HG02852 (cell line): ENCODE measurements around the gene GPR179.
A peak's percentile ranks its signal among the peaks of the same experiment; 100 is the strongest.

Experiments used
- ATAC-seq: cut with Tn5 transposase; IDR thresholded peaks from one replicate; pipeline ENCODE4 v1.9.1; 2021; ENCODE audit warnings: mild to moderate bottlenecking, moderate library complexity; ENCODE audit not compliant: unreplicated experiment

The GPR179 gene

GRCh38 chr17:38343608-38344419, at the start of gene GPR179:
TSS of gene GPR179 (minus strand) at chr17:38343956. CDS start at chr17:38343789, 167 bp downstream.
- ATAC-seq, result no peak

- no peak for ATAC-seq
These were observed 35.7 kb upstream of the GPR179 start for GRCh38 chr17:38379448-38379847.

- ATAC-seq, result no peak
These were observed 25.5 kb upstream of the GPR179 start for GRCh38 chr17:38369124-38369886.

- no peak for ATAC-seq
These were observed 21.0 kb upstream of the GPR179 start for GRCh38 chr17:38364741-38365140.

GRCh38 chr17:38363016-38363415, 19.3 kb upstream of the GPR179 start:
- no peak for ATAC-seq

- ATAC-seq, result no peak
These were observed 18.1 kb upstream of the GPR179 start for GRCh38 chr17:38361694-38362465.

- no peak for ATAC-seq
These were observed 15.1 kb upstream of the GPR179 start for GRCh38 chr17:38358586-38359513.

GRCh38 chr17:38357486-38358123, 13.8 kb upstream of the GPR179 start:
- ATAC-seq, result no peak

- ATAC-seq, result no peak
These were observed 11.5 kb upstream of the GPR179 start for GRCh38 chr17:38355251-38355650.

- no peak for ATAC-seq
These were observed 10.7 kb upstream of the GPR179 start for GRCh38 chr17:38354466-38354865.

- no peak for ATAC-seq
These were observed 9.9 kb upstream of the GPR179 start for GRCh38 chr17:38353668-38354067.

GRCh38 chr17:38353086-38353604, 9.4 kb upstream of the GPR179 start:
- ATAC-seq, result no peak

GRCh38 chr17:38352245-38353085, 8.7 kb upstream of the GPR179 start:
- ATAC-seq, result peak; percentile 25

- peak; percentile 91 for ATAC-seq
These were observed 7.9 kb upstream of the GPR179 start, which contains the start of gene SOCS7 for GRCh38 chr17:38351412-38352222. TSS of gene SOCS7 (plus strand) at chr17:38351844. CDS start at chr17:38352053, 209 bp downstream.

- ATAC-seq, result no peak
These were observed 6.3 kb upstream of the GPR179 start for GRCh38 chr17:38350035-38350434.

- no peak for ATAC-seq
These were observed 5.5 kb upstream of the GPR179 start for GRCh38 chr17:38349097-38349730.

- ATAC-seq, result no peak
These were observed 2.0 kb upstream of the GPR179 start for GRCh38 chr17:38345743-38346142.
